ENCODE results near the gene NLRX1.
"Not testable (repeated sequence)": the region's sequence is repeated elsewhere in the genome, so short reads cannot be mapped to it uniquely, and the experiment has no call there.

NLRX1 gene

GRCh38 chr11:119184399-119184798 is 15.9 kb downstream of the NLRX1 start:
- DNase-seq (ENCODE audit: low read depth in 2 of 2), result not testable (repeated sequence)

DNA sequence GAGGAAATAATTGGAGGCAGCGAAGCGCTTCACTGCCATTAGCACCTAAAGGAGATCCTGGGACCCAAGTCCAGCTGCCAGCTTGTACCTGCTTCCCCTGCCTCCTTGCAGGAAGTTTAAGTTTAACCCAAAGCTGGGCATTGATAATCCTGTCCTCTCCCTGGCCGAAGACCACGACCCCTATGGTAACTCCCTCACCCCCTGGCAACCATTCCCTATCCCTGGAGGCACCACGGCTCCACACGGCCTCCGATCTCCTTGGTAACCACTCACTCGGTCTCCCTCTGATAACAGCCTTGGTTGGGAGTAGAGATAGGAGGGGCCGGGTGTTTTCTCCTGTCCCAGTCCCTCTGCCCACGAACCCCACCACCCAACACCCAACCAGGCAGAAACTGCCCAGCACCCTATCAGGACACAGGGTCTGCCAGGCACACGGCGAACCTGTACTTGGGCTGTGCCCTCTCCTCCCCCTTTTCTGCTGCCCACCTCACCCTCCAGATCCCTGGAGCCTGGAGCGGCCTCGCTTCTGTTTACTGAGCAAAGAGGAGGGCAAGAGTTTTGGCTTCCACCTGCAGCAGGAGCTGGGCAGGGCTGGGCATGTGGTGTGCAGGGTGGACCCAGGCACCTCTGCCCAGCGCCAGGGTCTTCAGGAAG is 17.6 kb downstream of the NLRX1 start:
- DNase-seq (ENCODE audit: low read depth in 2 of 2), result no peak

DNA sequence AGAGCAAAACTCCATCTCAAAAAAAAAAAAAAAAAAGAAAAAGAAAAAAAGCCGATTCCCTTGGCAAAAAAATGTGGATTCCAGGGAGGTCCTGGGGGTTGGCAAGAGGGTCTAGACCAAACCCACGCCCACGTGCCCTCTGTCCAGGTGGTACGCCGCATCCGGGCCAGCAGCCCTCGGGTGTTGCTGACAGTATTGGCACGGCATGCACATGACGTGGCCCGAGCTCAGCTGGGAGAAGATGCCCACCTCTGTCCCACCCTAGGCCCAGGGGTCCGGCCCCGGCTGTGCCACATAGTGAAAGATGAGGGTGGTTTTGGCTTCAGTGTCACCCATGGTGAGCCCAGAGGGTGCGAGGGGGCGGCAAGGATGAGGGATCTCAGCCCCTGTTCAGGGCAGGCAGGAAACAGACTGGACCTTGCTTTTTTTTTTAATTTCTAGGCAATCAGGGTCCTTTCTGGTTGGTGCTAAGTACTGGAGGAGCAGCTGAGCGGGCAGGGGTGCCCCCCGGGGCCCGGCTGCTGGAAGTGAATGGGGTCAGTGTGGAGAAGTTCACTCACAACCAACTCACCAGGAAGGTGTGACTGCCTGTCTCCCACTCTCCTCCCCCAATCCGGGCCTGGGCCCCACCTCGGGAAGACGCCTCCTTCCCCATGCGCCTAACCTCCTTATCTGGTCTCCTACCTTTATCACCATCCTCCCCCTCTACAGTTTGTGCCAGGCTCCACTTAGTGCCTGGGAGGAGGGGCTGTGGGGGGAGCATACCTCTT is 18.8 kb downstream of the NLRX1 start:
- no peak for DNase-seq (ENCODE audit: low read depth in 2 of 2)

- no peak for DNase-seq (ENCODE audit: low read depth in 2 of 2)
Observed at GRCh38 chr11:119188067-119188466, 19.5 kb downstream of the NLRX1 start.

- DNase-seq (ENCODE audit: low read depth in 2 of 2), result no peak
Observed at GRCh38 chr11:119188887-119189286, 20.4 kb downstream of the NLRX1 start.

DNA sequence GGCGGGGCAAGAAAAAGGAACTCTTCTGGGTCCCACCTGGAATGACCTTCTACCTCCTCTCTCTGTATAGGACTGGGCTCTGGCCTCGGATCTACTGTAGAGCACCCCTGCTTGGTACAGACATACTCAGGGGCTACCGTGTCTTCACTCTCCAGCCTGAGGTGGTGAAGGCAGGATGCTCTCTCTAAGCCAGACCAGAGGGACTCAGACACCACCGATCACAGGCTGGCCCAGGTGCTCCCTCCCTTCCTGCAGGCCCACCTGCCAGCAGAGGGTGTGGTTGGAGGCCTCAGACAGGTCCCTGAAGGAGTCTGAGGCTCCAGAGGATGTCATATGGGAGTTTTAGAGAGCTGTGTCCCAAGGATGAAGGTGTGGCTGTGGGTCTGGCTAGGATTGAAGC is 20.9 kb downstream of the NLRX1 start:
- DNase-seq (ENCODE audit: low read depth in 2 of 2), result no peak

DNA sequence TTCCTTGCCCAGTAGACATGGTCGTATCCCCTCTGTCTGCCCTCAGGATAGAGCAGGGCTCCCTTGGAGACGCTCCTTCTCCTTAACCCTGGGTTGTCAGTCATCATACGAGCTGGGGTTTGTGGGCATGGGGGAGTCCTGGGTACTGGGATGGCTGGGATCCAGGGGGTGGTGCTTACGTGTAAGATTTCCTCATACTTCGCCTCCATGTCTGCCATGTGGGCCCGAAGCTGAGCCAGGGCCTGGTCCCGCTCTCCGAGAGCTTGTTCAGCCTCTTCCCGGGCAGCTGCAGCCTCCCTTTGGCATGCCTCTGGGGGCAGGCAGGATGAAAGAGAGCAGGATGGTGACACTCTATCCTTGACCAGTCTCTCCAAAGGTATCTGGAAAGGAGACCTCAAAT is 22.0 kb downstream of the NLRX1 start:
- DNase-seq (ENCODE audit: low read depth in 2 of 2), result no peak

DNA sequence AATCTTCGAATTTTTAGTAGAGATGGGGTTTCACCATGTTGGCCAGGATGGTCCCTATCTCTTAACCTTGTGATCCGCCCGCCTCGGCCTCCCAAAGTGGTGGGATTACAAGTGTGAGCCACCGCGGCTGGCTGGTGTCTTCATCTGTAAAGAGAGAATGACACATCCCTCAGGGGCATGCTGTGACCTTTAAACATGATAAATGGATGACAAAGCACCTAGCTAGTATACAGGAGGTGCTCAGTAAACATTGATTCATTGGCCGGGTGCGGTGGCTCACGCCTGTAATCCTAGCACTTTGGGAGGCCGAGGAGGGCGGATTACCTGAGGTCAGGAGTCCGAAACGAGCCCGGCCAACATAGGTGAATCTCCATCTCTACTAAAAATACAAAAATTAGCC is 22.7 kb downstream of the NLRX1 start:
- not testable (repeated sequence) for DNase-seq (ENCODE audit: low read depth in 2 of 2)

DNA sequence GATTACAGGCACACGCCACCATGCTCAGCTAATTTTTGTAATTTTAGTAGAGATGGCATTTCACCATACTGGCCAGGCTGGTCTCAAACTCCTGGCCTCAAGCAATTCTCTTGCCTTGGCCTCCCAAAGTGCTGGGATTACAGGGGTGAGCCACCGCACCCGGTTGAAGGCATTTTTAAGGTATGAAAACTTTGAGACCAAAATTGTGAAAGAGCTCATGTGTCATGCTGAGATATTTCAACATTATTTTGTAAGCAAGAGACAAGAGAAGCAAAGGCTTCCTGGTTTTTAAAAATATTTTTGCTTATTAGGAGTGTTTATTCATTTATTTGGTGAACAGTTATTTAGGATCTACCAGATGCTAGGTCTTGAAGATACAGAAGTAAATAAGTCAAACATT is 23.6 kb downstream of the NLRX1 start:
- DNase-seq (ENCODE audit: low read depth in 2 of 2), result no peak

DNA sequence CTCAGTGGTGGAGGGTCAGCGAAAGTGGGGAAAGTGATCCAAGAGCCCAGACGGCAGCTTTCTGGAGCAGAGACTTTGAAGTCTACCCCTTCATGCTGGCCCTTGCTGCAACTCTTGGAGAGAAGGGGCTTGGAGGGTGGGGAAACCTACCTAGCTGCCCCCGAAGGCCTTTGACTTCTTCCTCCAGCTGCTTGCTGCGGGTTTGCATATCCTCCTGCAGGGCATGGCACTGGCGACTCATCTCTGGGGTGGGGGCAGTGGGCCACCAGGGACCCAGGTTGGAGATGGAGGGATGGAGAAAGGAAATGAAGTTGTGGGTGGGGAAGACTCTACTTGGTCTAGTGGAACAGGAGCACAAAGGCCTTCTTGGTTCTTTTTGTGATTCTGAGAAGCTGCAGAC is 24.5 kb downstream of the NLRX1 start:
- no peak for DNase-seq (ENCODE audit: low read depth in 2 of 2)

GRCh38 chr11:119193626-119194025 is 25.1 kb downstream of the NLRX1 start:
- DNase-seq (ENCODE audit: low read depth in 2 of 2), result no peak

GRCh38 chr11:119194811-119195440 is 26.4 kb downstream of the NLRX1 start:
- no peak for DNase-seq (ENCODE audit: low read depth in 2 of 2)

DNA sequence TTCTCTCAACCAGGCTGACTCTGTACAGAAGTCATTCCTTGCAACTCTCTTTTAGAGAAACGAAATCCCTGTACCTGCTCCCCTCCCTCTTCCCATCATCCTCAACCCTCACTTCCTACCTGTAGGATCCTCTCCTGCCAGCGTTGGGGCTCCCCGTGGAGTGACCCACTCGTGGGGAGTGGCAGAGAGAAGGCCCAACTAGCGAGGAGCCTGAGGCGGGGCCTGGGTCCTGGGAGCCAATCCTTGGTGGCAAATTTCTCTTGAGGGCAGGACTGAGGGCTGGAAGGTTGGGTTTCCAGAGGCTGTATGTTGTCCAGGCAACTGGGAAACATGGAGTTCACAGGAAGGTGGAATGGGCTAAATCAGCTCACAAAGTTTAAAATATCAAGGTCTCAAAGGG is 27.2 kb downstream of the NLRX1 start:
- no peak for DNase-seq (ENCODE audit: low read depth in 2 of 2)

- peak; percentile 14 to 25 for DNase-seq (ENCODE audit: low read depth in 2 of 2)
Observed at GRCh38 chr11:119196833-119197483, 28.4 kb downstream of the NLRX1 start.

GRCh38 chr11:119198925-119199324 is 30.4 kb downstream of the NLRX1 start:
- no peak for DNase-seq (ENCODE audit: low read depth in 2 of 2)

DNA sequence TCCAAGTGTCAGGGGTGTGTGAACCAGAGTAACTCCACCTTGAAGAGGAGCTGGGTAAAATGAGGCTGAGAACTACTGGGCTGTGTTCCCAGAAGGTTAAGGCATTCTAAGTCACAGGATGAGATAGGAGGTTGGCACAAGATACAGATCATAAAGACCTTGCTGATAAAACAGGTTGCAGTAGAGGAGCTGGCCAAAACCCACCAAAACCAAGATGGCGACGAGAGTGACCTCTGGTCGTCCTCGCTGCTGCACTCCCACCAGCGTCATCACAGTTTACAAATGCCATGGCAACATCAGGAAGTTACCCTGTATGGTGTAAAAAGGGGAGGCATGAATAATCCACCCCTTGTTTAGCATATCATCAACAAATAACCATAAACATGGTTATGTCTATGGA is 32.7 kb downstream of the NLRX1 start:
- DNase-seq (ENCODE audit: low read depth in 2 of 2), result not testable (repeated sequence)

GRCh38 chr11:119202554-119202953 is 34.0 kb downstream of the NLRX1 start:
- DNase-seq (ENCODE audit: low read depth in 2 of 2), result no peak

GRCh38 chr11:119204066-119204465 is 35.5 kb downstream of the NLRX1 start:
- no peak for DNase-seq (ENCODE audit: low read depth in 2 of 2)

DNA sequence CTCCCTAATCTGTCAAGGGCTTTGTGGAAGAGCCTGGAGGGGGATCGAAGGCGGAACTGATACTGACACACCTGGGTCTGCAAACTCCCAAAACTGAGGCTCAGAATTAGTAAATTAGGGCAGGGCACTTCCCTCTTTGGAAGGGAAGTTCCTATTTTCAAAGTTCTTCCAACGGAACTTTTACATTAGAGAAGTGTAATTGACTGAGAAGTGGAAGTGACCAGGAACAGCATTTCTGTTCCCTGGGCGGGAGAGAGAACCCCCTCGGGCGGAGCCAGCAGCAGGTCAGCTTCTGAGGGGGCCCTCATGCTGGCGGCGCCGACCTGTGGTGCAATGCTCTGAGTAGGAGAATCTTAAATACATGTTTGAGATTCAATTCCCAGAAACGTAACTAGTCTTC is 36.6 kb downstream of the NLRX1 start:
- DNase-seq (ENCODE audit: low read depth in 2 of 2), result no peak

GRCh38 chr11:119205574-119206510 is 37.3 kb downstream of the NLRX1 start, which contains the start of gene CBL:
Gene CBL (plus strand): TSS chr11:119206339. CDS start chr11:119206418, 79 bp downstream.
- peak; percentile 98 to 99 for DNase-seq (ENCODE audit: low read depth in 2 of 2)
